GM19467 (cell line): ENCODE measurements around the gene ZNG1A.
"Not testable (repeated sequence)": the region's sequence is repeated elsewhere in the genome, so short reads cannot be mapped to it uniquely, and the experiment has no call there.

Experiments
- ATAC-seq: cut with Tn5 transposase; IDR thresholded peaks from one replicate; pipeline ENCODE4 v1.9.1; 2021; ENCODE audit warnings: mild to moderate bottlenecking, moderate library complexity; ENCODE audit not compliant: unreplicated experiment

Gene ZNG1A

DNA sequence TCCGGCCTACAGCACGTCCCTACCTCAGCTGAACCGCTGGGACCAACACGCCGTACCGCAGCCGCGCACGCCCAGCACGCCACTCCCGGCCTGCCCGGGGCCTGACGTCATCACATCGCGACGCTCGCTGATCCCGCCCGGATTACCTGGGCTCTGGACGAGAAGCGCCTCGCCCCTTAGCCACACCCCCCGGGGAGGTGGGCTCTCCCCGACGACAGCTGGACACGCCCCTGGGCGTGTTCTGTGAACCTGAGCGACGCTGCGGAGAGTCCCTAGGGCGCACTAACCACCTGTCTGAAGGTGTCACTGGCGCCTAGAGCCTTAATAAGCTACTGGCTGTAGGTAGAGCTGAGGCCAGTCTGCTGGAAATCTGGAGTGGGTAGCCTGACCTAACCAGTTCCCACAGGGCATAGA is at the start of gene ZNG1A:
Gene ZNG1A, minus strand, starts transcription at position 87 of the 414 bp plus-strand sequence. CDS start 87 bp downstream, outside the sequence.
- ATAC-seq, result not testable (repeated sequence)

DNA sequence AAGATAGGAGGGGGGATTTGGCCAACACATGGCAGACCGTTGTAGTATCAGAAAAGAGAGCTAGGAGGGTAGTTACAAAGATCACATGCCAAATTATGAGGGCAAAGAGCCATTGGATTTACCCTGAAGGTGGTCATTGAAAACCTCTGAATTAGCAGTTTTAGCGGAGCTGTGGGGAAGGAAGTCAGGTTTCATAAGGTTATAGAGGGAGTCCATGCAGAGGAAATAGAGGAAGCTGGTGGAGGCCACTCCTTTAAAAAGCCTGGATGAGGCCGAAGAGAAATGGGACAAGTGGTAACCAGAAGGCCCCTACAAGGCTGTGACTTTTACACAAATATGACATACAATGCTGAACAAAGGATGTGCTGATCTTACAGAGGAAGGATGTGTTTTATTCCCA is 49.0 kb upstream of the ZNG1A start:
- ATAC-seq, result no peak

DNA sequence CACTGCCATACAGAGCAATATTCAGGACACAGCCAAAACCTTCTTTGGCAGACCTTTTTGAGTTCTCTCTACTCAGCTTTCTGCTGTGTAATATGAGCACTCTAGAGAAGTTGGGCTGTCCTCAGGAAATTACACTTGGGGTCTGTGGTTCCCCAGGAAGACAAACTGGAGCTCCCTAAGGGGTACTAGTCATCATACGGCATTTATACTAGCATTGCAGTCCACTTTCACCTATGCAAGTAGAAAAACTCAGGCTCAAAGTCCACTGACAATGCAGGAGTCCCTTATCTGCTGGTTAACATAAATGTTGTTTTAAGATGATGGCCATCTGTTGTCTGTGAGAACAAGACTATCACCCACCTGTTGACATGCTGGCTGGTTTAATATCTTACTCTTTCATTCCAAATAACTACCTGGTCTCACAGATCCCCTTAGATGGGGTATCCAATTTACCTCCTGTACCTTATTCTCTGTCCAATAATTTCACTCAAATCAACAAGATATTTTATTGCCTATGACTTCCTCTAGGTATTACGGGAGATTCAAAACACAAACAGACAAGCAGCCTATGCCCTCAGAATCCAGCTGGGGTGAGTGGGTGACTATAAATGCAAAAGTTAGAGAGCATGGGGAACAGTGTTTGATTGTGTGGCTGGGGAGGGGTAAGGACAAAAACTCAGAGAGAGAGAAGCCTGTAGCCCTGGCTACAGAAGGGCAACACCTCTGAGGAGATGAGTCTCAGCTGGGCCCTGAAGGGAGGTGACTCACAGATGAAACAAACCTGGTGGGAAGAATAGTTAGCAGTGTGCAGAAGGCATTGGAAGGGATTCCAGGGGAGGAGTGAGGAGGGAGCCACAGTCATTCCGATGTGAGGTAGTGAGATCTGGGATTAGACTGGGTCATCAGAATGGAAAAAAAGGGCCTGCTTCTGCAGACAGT is 46.0 kb upstream of the ZNG1A start:
- ATAC-seq, result no peak

DNA sequence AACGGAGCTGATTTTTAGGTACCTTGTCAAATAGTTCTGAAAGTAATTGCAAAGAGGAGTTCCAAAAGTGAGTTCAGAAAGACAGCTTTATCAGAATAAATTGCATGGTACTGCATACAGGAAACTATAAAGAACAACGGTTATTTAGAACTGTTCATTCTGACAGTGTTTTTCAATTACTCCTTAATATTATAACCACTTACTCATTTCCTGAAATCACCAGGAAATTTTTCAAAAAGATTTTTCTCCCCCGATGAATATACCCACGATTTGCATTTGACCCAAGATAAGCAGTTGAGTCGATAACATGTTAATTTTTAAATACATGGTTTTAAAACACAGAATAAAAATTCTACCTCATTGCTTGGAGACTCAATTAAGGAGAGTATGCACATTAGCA is 45.2 kb upstream of the ZNG1A start:
- ATAC-seq, result no peak

DNA sequence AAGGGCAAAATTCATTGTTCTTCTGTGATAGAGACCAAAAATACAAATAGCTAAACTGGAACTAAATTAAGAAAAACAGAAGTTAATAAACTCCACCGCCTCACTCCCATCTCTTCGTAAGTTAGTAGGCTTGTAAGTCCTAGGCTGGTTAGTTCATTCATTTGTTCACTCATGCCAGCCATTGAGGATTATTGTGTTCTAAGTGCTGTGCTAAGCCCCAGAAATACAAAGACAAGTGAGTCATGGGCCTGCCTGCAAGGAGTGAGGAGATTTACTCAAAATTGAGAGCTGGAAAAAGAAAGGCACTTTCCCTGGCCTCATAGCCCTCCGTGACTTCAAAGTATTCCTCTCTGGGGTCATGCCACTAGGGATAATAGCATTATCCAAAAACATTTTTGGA is 44.3 kb upstream of the ZNG1A start:
- ATAC-seq, result no peak

DNA sequence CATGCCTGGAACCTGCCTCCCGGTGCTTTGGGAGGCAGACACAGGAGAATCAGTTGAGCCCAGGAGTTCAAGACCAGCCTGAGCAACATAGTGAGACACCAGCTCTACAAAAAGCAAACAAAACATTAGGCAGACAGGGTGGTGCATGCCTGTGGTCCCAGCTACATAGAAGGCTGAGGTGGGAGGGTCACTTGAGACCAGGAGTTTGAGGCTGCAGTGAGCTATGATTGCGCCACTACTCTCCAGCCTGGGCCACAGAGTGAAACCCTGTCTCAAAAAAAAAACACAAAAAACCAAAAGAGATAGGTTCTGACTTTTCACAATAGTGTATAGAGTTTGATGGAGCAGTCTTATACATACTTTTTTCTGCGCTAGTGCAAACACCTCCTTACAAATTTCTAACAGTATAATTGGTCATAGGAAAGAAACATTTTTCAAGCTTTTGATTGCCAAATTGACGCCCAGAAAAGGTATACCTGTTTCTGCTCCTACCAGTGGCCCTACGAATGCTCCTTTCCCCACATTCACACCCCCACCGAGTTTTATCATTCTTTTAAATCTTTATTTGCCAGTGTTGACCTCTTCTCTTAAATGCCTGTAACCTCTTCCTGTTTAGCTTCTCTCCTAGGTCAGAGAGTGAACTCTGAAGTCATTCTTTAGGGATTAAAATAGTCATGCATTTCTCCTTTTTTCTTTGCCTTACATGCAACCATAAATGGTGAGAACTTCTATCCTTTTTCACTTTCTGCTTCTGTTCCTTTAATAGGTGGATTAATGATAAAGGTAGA is 43.3 kb upstream of the ZNG1A start:
- no peak for ATAC-seq

DNA sequence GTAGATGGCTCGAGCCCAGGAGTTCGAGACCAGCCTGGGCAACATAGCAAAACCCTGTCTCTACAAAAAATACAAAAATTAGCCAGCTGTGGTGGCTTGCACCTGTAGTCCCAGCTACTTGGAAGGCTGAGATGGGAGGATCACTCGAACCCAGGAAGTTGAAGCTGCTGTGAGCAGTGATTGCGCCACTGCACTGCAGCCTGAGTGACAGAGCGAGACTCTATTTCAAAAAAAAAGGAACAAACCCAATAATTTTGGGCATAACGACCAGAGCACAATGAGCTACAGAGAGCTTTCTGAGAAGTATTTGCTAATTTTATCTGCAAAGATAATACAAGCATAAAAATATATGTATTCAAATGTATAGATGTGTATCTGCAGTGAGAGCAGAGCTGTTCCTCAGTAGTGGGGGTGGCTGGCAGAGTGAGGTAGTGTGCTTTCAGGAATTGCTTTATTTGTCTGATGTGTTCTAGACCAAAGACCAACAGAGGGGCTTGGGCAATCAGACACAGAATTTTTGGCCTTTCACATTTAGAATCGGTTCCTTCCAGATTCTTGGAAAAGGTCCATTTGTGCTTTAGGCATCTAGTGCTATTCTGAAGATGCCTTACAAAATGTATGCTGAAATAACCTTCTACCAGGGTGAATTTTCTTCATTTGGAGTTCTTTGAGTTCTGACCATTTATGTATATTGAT is 41.0 kb upstream of the ZNG1A start:
- ATAC-seq, result no peak

DNA sequence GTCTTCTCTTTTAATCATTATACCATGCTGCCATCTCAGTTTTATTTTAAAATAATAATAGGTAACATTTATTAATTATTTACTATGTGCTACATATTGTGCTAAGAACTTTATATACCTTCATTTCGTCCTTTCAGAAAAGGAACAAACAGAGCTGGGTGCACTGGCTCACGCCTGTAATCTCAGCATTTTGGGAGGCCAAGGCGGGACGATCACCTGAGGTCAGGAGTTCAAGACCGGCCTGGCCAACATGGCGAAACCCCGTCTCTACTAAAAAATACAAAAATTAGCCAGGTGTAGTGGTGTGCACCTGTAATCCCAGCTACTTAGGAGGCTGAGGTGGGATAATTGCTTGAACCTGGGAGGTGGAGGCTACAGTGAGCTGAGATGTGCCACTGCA is 40.2 kb upstream of the ZNG1A start:
- not testable (repeated sequence) for ATAC-seq

DNA sequence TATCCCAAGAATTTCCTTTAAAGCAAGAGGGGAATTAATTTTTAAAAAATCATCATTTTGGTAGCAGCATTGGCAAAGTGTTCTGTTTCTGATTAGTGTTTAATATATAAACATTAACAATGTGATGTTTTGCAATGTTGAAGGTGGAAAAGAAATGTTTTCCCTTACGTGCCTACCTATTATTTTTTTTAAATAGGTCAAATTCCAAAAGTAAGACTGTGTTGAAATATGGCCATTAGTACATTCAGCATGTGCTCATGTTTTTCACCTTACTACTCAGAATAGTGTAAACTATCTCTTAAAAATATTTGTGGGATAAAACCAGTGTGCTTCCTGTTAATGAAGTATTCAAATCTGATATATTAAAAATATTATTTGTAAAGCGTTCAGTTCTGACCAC is 39.1 kb upstream of the ZNG1A start:
- ATAC-seq, result no peak

DNA sequence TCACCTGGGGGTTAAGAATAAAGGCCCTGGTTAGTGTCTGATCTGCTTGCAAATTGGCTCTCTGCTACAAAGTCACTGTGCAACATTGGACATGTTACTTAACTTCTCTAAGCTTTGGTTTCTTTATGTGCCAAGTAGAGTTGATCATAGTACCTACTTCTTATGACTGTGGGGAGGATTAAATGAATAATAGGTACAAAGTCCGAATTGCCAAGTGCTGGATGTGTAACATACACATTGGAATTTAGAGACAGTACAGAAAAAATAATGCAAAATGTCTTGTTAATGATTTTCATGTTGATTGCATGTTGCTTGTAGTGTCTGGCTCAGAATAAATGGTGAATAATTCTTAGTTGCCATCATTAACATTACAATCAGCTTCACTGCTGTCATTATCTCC is 38.0 kb upstream of the ZNG1A start:
- ATAC-seq, result no peak

DNA sequence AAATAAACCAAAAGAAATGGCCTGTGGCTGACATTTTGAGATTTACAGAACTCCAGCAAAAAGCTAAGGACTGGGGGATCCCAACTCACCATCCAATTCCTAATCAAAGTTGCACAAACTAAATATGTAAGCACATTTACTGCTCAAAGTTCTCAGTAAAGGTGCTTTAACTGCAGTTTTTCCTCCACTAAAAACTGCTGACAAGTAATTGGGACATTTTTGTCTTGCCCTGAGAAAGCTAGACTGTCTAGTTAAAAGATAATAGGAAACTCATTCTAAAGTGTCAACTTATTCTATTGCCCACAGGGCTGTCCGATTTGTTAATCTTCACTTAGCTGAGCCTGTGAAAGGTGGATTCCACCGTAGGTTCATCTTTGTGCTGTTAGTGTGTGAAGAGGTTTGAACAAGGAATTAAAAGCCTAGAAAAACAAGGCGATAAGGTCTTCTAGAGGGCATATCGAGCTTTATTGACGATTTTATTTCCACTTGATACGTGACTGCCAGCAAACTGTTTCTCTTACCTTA is 36.8 kb upstream of the ZNG1A start:
- ATAC-seq, result no peak

DNA sequence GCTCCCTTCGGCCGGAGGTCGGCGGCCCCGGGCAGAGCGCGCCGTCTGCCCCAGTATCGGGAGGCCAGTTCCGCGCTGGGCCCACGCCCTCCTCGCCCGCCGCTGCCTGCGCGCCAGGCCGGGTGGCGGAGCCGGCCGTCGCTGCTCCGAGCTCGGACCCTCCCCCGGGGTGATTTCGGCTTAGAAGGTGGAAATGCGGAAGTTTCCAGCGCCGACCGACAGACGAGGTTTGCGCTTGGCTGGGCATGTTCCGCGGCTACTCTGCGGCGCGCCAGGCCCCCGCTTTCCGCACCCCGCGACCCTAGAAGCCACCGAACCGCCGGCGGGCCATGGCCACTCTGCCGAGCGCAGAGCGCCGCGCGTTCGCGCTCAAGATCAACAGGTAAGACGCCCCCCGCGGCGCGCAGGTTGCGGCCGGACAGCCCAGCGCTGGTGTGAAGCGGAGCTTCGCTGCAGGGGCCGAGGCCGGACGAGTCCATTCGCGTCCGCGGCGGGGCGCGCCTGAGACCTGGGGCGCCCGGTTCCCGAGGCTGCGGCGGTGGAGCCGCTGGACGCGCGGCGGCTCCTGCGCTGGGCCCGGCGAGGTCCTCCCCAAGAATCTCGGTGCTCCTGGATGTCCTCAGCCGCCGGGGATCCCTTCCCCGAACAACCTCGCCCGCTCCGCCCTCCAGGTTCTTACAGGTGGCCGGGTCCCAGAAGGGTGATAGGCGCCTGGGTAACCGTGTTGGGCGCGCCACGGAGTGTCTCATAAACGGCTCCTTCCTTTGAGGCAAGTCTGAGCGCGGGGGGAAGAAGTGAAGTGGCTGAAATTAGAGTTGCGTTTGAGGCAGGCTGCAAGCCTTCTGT is 36.0 kb upstream of the ZNG1A start, which contains the start of gene DOCK8:
Gene DOCK8, plus strand, starts transcription at position 218 of the 846 bp plus-strand sequence. Its CDS starts 112 bp downstream, at position 330.
- peak; percentile 83 for ATAC-seq

DNA sequence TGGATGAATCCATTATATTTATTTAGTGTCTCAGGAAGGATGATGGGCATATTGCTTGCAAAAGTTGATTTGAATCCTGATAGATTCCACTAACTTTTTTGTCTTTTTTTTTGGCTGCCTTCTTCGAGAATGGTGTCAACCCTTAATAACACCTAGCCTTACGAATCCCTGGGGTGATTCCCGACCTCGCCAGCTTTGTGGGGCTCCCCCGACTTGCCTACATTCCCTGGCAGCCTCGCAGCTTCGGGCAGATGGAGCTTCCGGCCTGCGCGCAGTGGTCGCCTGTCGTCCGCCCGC is 35.4 kb upstream of the ZNG1A start:
- ATAC-seq, result no peak

DNA sequence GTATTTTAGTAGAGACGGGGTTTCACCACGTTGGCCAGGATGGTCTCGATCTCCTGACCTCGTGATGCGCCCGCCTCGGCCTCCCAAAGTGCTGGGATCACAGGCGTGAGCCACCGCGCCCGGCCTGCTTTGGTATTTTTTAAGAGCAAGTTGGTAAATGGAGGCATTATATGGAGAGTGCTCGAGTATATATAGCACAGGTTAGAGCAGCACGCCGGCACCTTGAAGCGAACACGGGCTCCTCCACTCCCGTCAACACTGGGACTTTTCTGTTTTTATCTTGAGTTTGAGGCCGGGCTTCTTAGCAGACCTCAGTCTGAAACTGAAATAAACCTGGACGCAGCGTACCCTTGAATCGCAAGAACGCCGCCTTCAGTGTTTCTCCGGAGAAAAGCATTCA is 35.0 kb upstream of the ZNG1A start:
- ATAC-seq, result not testable (repeated sequence)

DNA sequence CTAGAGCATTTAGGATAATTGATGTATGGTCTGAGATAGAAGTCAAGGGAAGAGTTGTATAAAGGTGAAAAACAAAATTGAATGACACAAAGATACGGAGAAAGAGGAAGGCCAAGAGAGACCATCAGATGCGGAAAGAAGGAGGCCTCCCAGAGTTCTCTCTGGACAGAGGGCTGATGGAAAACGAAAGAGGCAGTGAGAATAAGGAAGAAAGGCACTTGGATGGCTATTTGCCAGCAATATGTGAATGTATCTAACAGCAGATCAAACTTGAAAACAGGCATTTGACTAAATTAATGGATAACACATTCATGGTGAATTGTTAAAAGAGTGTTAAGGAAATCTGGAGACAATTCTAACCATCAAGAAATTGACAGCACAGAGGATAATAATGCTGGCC is 33.4 kb upstream of the ZNG1A start:
- no peak for ATAC-seq

DNA sequence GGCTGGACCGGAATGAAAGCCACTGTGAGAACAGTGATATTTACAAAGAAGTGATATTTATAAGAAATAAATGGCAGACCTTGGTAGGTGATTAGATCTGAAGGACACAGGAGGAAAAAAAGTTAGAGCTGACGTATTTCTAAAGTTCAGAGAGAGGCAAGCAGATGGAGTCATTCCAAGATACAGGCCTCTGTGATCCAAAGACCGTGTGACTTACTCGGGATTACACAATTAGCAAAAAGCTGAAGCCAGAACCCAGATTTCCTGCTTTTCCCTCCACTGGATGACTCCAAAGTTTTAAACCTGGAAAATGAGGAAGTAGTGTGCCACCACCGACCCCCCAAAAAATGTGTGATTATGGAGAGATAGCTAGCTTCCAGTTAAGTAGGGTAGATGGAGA is 32.7 kb upstream of the ZNG1A start:
- ATAC-seq, result no peak

DNA sequence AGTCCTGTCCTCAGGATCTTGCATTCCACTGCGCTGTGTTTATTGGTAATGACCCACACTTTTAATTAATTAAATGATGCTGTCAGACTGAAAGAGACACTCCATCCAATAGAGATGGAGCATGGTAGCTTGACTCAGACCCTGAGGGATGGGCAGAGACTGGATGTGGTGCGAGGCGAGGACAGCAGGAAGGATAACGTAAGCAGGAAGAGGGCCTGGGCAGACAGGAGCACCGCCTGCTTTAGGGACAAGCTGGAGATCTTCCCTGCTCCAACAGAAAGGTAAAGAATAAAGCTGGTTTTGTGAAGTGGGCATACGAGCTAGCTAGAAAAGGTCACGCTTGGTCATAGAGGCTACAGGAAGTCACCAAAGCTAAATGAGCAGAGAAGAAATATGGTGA is 32.2 kb upstream of the ZNG1A start:
- no peak for ATAC-seq

DNA sequence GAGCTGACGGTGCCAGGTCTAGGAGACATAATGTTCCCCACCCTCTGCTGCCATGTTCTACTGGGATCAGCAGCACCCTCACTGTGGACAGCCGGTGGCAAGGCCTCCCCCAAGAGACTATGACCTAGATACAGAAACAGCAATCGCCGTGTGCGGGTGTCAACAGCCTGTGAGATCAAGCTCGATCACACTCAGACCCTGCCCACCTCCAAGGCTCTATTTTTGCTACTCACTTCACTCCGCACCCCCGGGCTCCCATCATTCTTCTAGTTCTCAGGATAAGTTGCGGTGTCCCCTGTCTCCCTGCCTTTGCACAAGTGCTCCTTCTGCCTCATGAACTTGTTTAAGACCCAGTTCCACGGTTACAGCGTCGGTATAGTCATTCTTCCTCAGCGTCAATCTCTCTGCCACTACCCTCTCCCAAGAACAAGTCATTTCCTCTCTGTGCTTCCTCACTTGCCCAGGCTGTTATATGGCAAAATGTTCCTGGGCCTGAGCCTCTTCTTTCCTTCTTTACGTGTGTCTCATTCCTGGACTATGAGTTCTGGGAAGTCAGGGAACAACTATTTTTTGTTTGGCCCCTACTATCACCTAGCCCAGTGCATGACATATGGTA is 30.4 kb upstream of the ZNG1A start:
- no peak for ATAC-seq

DNA sequence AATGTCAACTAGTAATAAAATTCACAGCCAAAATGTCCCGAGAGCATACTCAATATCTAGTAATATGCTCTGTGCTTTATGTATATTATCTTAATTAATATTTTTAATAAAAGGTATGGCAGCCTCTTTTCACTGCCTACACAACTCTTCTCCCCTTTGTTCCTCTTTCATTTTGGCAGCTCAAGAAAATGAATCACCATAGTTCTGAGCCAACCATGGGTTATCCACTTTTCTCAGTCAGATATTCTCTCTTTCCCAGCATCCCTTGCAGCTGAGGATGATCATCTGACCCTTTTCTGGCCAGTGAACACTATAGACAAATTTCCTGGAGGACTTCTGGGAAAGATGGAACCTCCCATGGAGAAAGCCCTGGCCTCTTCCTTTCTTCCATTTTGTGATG is 27.6 kb upstream of the ZNG1A start:
- ATAC-seq, result no peak

DNA sequence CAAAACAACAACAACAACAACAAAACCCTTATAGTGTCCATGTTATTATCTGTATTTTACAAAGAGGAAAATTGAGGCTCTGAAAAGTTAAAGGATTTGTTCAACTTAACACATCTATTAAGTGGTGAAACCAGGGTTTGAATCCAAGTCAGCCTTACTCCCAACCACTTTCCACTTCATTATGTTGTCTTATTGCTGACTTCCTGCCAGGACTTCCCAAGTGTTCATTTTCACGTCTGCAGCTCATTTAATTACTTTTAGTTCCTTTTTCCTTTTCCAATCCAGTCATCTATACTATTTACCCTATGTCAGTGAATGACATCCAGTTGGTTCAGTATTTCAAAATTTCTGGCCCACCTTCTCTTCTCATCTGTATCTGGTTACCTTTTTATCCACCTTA is 20.7 kb upstream of the ZNG1A start:
- ATAC-seq, result not testable (repeated sequence)
